ENCODE data around the gene MARCHF7.

DNA sequence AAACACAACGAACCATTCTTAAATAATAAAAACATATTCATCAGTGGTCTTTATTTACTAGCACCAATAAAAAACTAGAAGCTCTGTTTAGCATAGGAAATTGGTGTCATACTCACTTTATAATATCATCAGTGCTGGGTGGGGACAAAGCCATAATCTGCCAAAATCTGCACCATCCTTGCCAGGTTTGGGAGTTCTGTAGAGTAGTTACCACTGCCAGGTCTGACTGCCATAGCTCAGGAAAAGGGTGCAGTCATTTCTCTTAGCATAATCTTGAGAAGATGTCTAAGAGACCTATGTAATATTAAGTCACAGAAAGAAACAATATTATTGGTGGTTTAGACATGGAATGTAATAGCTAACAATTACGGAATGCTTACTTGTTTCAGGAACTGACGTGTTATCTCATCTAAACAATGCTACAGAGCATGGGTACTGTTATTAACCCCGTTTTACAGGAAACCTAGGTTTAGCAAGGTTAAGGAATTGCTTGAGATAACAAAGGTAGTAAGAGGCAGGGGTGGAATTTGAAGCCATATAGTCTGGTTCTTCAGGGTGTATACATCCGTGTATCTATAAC, 1.6 kb upstream of the MARCHF7 start:
- TF ChIP-seq, protein P1, sequence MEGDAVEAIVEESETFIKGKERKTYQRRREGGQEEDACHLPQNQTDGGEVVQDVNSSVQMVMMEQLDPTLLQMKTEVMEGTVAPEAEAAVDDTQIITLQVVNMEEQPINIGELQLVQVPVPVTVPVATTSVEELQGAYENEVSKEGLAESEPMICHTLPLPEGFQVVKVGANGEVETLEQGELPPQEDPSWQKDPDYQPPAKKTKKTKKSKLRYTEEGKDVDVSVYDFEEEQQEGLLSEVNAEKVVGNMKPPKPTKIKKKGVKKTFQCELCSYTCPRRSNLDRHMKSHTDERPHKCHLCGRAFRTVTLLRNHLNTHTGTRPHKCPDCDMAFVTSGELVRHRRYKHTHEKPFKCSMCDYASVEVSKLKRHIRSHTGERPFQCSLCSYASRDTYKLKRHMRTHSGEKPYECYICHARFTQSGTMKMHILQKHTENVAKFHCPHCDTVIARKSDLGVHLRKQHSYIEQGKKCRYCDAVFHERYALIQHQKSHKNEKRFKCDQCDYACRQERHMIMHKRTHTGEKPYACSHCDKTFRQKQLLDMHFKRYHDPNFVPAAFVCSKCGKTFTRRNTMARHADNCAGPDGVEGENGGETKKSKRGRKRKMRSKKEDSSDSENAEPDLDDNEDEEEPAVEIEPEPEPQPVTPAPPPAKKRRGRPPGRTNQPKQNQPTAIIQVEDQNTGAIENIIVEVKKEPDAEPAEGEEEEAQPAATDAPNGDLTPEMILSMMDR (IDR thresholded peaks at IDR 0.05; ENCODE audit: insufficient read depth, low read depth, low read length), result no peak
- no peak for TF ChIP-seq EZH2 (IDR thresholded peaks at IDR 0.05; ENCODE audit: insufficient read depth, low read length)

All from astrocyte (in vitro differentiated cells and primary cell).